Measurements from ENCODE around the gene SUCNR1.
"Not testable (repeated sequence)": the region's sequence is repeated elsewhere in the genome, so short reads cannot be mapped to it uniquely, and the experiment has no call there.

The SUCNR1 gene

GRCh38 chr3:151871639-151872468 lies 1.6 kb upstream of the SUCNR1 start:
- DNase-seq (ENCODE audit: low read depth): no peak

- DNase-seq (ENCODE audit: low read depth): not testable (repeated sequence)
These were observed 636 bp downstream of the SUCNR1 start for GRCh38 chr3:151874079-151874478.

DNA sequence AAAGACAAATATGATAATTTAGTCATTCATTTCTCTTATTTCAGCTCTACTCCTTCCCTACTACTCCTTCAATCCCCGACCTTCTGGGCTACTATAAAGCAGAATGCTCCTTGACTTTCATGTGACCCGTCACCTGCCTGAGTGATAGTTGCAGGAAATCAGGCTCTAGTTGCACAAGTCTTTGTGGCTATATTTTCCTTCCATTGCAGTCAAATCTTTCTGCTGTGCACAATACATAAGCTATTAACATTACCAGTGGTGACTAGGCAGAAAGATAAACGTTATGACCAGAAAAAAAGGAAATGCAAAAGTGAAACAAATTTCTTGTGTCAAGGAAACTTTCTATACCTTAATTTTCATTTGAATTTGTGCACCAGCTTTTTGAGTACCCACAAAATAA lies 2.3 kb downstream of the SUCNR1 start:
- DNase-seq (ENCODE audit: low read depth): no peak

- DNase-seq (ENCODE audit: low read depth): no peak
These were observed 3.8 kb downstream of the SUCNR1 start for GRCh38 chr3:151877269-151877668.

DNA sequence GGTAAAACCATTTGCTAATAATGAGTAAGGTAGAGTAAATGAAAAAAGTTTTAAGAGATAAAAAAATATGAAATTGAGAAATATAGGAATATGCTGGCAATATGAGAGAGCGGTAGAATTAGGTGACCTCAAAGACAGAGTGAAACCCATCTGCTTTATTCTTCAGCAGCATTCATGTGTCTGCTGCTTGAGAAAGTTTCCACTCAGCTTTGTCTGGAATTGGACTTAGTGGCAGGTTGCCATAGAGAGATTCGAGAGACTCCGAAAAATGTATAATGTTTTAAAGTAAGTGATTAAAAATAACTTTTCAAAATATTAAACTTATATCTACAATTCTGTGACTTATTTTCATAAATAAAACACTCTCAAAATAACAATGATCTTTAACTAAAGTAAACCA lies 5.0 kb downstream of the SUCNR1 start:
- DNase-seq (ENCODE audit: low read depth): no peak

DNA sequence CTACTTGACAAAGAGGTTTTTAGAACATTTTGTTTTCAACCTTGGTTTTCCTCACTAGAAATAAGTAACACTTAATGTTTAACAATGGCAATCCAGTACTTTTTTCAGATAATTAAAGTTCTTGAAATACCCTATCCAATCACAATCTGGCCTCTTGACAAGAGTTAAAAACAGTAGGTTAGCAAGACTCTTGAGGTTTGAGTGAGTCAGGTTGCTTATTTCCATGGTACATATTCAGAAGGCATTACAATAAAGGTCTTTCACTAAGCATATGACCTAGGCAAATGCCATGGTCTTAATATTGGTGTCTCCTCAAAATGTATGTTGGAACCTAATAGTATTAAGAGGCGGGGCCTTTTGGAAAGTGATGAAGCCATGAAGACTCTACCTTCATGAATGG lies 5.6 kb downstream of the SUCNR1 start:
- DNase-seq (ENCODE audit: low read depth): no peak

DNA sequence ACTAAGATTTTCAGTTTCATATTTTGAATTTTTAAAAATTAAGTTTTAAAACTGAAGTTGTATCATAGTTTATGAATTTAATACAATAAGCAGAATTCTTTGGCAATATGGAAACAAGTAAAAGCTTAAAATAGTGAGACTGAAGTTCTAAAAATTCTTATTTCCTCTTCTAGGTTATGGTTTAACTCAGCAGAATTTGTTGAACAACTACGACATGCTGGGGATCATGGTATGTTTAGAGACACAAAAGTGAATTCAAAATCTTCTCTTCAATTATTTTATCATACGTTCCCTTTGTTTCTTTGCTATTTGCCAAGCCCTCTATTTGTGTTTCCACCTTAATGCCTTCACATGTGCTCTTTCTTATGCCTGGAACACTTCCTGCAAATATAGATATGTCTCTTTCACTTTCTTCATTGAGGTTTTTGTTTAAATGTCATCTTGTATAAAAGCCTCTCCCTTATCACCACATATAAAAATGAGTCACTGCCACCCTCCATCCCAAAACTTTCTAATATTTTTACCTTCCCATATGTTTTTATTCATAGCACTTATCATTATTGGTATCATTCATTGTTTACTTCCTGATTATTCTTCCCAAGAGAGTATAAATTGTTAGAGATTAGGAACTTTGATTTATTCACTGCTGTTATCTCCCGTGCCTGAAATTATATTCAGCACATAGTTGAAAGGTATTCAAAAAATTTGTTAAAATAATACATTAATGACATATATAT lies 6.4 kb downstream of the SUCNR1 start:
- DNase-seq (ENCODE audit: low read depth): no peak

DNA sequence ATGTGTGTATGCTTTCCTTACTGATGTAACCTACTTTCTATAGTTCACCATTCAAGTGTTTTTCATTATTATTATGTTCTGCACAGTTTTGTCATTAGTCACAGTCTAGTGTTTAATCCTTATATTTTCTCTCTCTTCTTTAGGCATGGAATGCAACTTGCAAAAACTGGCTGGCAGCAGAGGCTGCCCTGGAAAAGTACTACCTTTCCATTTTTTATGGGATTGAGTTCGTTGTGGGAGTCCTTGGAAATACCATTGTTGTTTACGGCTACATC lies 6.9 kb downstream of the SUCNR1 start:
- DNase-seq (ENCODE audit: low read depth): no peak

- no peak for DNase-seq (ENCODE audit: low read depth)
These were observed 7.7 kb downstream of the SUCNR1 start for GRCh38 chr3:151881137-151881536.

DNA sequence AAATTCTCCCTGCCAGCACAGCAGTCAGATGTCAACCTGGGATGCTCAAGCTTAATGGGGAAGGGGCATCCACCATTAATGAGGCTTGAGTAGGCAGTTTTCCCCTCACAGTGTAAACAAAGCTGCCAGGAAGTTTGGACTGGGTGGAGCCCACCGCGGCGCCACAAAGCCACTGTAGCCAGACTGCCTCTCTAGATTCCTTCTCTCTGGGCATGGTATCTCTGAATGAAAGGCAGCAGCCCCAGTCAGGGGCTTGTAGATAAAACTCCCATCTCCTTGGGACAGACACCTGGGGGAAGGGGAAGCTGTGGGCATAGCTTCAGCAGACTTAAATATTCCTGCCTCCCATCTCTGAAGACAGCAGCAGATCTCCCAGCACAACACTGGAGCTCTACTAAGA lies 12.0 kb downstream of the SUCNR1 start:
- DNase-seq (ENCODE audit: low read depth): not testable (repeated sequence)

GRCh38 chr3:151887450-151888211 lies 14.2 kb downstream of the SUCNR1 start:
- not testable (repeated sequence) for DNase-seq (ENCODE audit: low read depth)

DNA sequence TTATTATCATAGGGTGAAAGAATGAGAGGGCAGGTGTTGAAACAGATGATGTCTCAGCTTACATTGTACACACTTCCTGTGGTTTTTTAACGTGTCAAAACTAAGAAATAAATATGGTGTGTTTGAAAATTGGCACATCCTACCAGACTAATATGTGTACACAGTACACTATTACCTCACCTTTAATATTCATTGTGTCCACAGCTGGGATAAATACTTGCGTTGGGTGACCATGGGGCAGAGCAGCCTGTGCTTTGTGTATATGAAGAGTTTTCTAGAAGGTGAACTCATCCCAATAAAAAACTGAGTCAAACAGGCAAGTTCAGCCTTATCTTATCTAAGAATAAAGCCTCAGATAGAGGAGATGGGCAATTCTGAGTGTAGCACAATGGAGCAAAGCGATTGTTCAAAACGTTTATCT lies 17.3 kb downstream of the SUCNR1 start:
- no peak for DNase-seq (ENCODE audit: low read depth)

- no peak for DNase-seq (ENCODE audit: low read depth)
These were observed 18.3 kb downstream of the SUCNR1 start for GRCh38 chr3:151891721-151892120.

GRCh38 chr3:151894219-151894618 lies 20.8 kb downstream of the SUCNR1 start:
- no peak for DNase-seq (ENCODE audit: low read depth)

- no peak for DNase-seq (ENCODE audit: low read depth)
These were observed 22.2 kb downstream of the SUCNR1 start for GRCh38 chr3:151895478-151896241.

DNA sequence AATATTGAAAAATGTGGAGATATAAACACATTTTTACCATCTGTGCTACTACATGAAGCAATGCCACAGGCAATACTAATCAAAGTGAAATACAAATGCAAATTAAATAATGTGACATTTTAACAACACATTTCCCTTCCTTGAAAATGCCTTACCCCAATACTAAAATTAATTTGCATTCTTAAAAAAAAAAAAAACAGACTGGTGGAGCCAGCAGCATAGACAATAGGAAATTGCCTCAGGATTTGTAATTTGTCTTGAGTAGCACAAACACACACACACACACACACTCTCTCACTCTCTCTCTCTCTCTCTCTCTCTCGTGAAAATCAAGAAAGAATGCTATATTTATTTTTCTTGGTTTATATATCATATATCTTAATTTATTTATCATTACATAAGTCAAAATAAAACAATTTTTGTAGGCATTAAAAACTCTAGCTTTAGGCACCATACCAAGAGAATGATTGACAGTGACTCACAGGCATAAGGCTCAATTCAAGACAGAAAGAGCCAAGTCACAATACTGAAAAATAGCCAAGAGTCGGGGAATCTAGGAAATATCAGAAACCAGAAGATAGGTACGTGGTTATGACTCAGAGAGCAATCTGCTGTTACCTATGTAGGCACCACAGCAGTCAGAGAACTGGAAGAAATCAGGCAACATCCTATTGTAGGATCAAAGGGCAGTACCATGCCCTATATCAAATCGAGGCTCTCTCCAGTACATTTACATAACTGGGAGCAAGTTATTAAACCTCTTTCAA lies 23.0 kb downstream of the SUCNR1 start:
- DNase-seq (ENCODE audit: low read depth): no peak

GRCh38 chr3:151898121-151898520 lies 24.7 kb downstream of the SUCNR1 start:
- DNase-seq (ENCODE audit: low read depth): not testable (repeated sequence)

DNA sequence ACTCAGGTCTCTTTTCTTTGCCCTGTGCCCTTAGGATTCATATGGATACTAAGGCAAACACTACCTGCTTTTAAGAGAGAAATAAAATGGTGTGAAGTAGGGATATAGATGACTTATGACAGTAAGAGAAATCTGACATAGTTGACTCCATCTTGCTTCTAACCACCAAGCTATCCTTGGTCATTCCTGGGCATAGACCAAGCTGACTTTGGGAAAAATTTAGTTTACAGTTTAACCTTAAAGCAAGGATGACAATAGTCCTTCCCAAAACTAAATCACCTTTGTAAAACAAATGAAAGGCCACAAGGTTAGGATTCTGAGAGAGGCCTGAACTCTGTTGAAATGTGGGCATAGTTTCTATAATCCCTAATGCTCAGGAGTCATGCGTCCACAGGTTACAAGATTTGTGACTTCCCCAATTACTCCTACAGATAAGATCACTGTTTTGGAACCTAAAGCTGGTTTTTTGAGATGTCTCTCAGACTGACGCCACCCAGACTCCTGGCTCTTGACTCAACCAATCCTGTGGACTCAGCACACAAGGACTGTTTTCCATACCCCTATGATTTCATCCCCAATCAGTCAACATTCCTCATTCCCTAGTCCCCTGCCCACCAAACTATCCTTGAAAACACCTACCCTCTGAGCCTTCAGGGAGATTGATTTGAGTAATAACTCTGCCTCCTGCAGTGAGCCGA lies 25.3 kb downstream of the SUCNR1 start:
- DNase-seq (ENCODE audit: low read depth): not testable (repeated sequence)

- DNase-seq (ENCODE audit: low read depth): no peak
These were observed 26.6 kb downstream of the SUCNR1 start for GRCh38 chr3:151899996-151900395.

DNA sequence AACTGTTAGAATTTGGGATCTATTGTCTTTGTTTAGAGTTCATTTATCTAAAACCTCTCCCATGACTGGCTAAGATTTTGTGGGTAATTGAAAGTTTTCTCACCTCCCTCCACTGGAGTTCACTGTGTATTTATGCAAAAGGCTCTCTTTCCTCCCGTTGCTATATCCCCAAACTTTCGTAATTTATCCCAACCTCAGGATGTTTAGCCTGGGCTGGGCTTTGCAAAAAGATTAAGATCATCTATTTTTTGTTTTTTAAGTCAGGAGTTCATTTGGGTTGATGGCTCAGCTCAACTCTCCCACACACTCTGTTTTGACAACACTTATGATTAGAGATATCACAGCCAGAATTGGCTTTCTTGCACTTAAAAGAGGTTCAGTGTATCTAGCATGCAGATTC lies 27.0 kb downstream of the SUCNR1 start:
- no peak for DNase-seq (ENCODE audit: low read depth)

All from stimulated activated CD8-positive, alpha-beta memory T cell treated with anti-CD3 and anti-CD28 coated beads, Interleukin-15, amount 100 ng/mL, for 24 hours (primary cell).